GM12891 (cell line): ENCODE measurements around the gene GASK1A.

Experiments used
- POLR2A ChIP-seq: IDR thresholded peaks from 2 replicates; pipeline ENCODE4 v1.6.1; 2011; ENCODE audit warnings: low read depth, low read length, control low read depth
- POLR2AphosphoS5 ChIP-seq: IDR thresholded peaks from 2 replicates; pipeline ENCODE4 v1.6.1; 2011; ENCODE audit warnings: low read depth, low read length, control low read depth
- SPI1 ChIP-seq: IDR thresholded peaks from 2 replicates; pipeline ENCODE4 v1.6.1; 2011; ENCODE audit warnings: low read depth, low read length, control low read depth

DNA sequence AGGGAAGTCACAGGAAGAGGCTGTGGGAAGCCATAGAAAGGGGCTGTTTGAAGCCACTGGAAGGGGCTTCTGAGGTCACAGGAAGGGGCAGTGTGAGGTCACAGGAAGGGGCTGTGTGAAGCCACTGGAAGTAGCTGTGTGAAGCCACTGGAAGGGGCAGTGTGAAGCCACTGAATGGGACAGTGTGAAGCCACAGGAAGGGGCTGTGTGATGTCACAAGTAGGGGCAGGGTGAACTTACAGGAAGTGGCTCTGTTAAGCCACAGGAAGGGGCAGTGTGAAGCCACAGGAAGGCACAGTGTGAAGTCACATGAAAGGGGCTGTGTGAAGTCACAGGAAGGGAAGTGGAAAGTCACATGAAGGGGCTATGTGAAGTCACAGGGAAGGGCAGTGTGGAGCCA is 33.1 kb downstream of the GASK1A start:
- TF ChIP-seq POLR2AphosphoS5 (no peak), SPI1 (no peak), POLR2A (no peak)
